Neural cell (in vitro differentiated cells): ENCODE results near the gene RALGPS1.

ENCODE experiments used
- CTCF ChIP-seq: fragments of 450-650 bp; IDR thresholded peaks from 2 replicates; pipeline ENCODE4 v1.5.1; 2014; ENCODE audit warnings: antibody characterized with exemption, mild to moderate bottlenecking, moderate library complexity; ENCODE audit not compliant: poor library complexity, severe bottlenecking
- EP300 ChIP-seq: fragments of 450-650 bp; conservative IDR thresholded peaks from 2 replicates; pipeline ENCODE4 v1.6.1; 2014; ENCODE audit warnings: antibody characterized with exemption, mild to moderate bottlenecking, moderate library complexity; ENCODE audit not compliant: poor library complexity, severe bottlenecking
- EZH2 ChIP-seq: fragments of 200-600, 300-800 bp; shearing (Covaris generic), sonication (generic); IDR thresholded peaks from 2 replicates; pipeline ENCODE4 v1.6.1; 2014; ENCODE audit warnings: antibody characterized with exemption, low read length, borderline replicate concordance, mild to moderate bottlenecking; ENCODE audit not compliant: insufficient read depth, poor library complexity, severe bottlenecking
- MXI1 ChIP-seq: fragments of 450-650 bp; conservative IDR thresholded peaks from 2 replicates; pipeline ENCODE4 v1.6.1; 2014; ENCODE audit warnings: antibody characterized with exemption, mild to moderate bottlenecking; ENCODE audit not compliant: poor library complexity, severe bottlenecking
- POLR2AphosphoS5 ChIP-seq: IDR thresholded peaks from 2 replicates; pipeline ENCODE4 v1.6.1; 2012

- TF ChIP-seq CTCF (no peak), EP300 (no peak), EZH2 (no peak), POLR2AphosphoS5 (no peak), MXI1 (no peak)
Observed at GRCh38 chr9:127132921-127133647, 218.5 kb downstream of the RALGPS1 start.
